CD14-positive monocyte (primary cell): ENCODE data around the gene FZD7. TPM values are rescaled to one million over a fixed set of nuclear protein-coding genes. Genes with fewer than 3 reads are reported as not detected.

Experiments
- DNase-seq, 3 donors: peaks; one replicate each; pipeline ENCODE4 v3.0.0-alpha.2; 2011 to 2022
- H2AFZ ChIP-seq: 2 replicates; pipeline ENCODE4 v1.6.0; 2012; ENCODE audit warnings: mild to moderate bottlenecking, low read depth, low read length, inconsistent platforms; ENCODE audit not compliant: insufficient read depth, poor library complexity, severe bottlenecking
- H3K27ac ChIP-seq, 2 donors: 1 replicate in 1 of 2; 2 replicates in 1 of 2; pipeline ENCODE4 v1.5.1; 2012 to 2013; ENCODE audit warnings: low read length in 2 of 2, control low read depth in 1 of 2, inconsistent platforms in 1 of 2, low read depth in 1 of 2, mild to moderate bottlenecking in 1 of 2
- H3K27me3 ChIP-seq, 2 donors: one replicate each; pipeline versions ENCODE4 v1.6.0 to v1.6.1; 2011 to 2013; ENCODE audit warnings: low read length in 2 of 2; ENCODE audit not compliant: control insufficient read depth in 2 of 2, insufficient read depth in 2 of 2
- H3K36me3 ChIP-seq, 2 donors: replicated peaks in 1 of 2; 1 replicate in 1 of 2; 2 replicates in 1 of 2; pipeline versions ENCODE4 v1.5.1 to v1.6.1; 2012 to 2013; ENCODE audit warnings: low read length in 2 of 2, control low read depth in 1 of 2, inconsistent platforms in 1 of 2, mild to moderate bottlenecking in 1 of 2; ENCODE audit not compliant: insufficient read depth in 2 of 2, control insufficient read depth in 1 of 2
- H3K4me1 ChIP-seq, 2 donors: 1 replicate in 1 of 2; 2 replicates in 1 of 2; pipeline versions ENCODE4 v1.5.1 to v1.6.1; 2012 to 2013; ENCODE audit warnings: low read length in 2 of 2, control low read depth in 1 of 2, inconsistent platforms in 1 of 2, mild to moderate bottlenecking in 1 of 2, moderate library complexity in 1 of 2; ENCODE audit not compliant: insufficient read depth in 2 of 2, control insufficient read depth in 1 of 2
- H3K4me2 ChIP-seq: replicated peaks from 2 replicates; pipeline ENCODE3; 2012; ENCODE audit warnings: low read length, moderate library complexity, mild to moderate bottlenecking; ENCODE audit not compliant: poor library complexity, severe bottlenecking; ENCODE audit errors: extremely low read depth
- H3K4me3 ChIP-seq, 3 experiments: fragments of 200-600 bp in 1 of 3; sonication (generic) in 1 of 3; replicated peaks in 1 of 3; 1 replicate in 2 of 3; 2 replicates in 1 of 3; pipeline ENCODE4 v1.5.1; 2011 to 2013; ENCODE audit warnings: low read length in 3 of 3, mild to moderate bottlenecking in 3 of 3, control low read depth in 2 of 3, low read depth in 2 of 3, inconsistent platforms in 1 of 3, moderate library complexity in 1 of 3
- H3K79me2 ChIP-seq: 2 replicates; pipeline ENCODE4 v1.6.0; 2012; ENCODE audit warnings: mild to moderate bottlenecking, control low read depth, inconsistent platforms, low read length, moderate library complexity; ENCODE audit not compliant: insufficient read depth
- H3K9ac ChIP-seq: 2 replicates; pipeline ENCODE4 v1.6.0; 2017; ENCODE audit warnings: low read length, mild to moderate bottlenecking; ENCODE audit not compliant: insufficient read depth, poor library complexity, severe bottlenecking
- H3K9me3 ChIP-seq, 2 donors: replicated peaks in 1 of 2; 1 replicate in 1 of 2; 2 replicates in 1 of 2; pipeline versions ENCODE4 v1.5.1 to v1.6.1; 2012 to 2013; ENCODE audit warnings: low read length in 2 of 2, control low read depth in 1 of 2; ENCODE audit not compliant: control insufficient read depth in 1 of 2, insufficient read depth in 1 of 2
- H4K20me1 ChIP-seq: 2 replicates; pipeline ENCODE4 v1.6.0; 2012; ENCODE audit warnings: mild to moderate bottlenecking, low read length, control low read depth, moderate library complexity; ENCODE audit not compliant: insufficient read depth
- H3K27ac Mint-ChIP-seq, 7 donors: one replicate each; pipeline ENCODE4 v1.8.0; 2020; ENCODE audit warnings: mild to moderate bottlenecking in 7 of 7, mixed read lengths in 7 of 7, moderate library complexity in 6 of 7, inconsistent platforms in 2 of 7
- H3K27me3 Mint-ChIP-seq, 3 donors: one replicate each; pipeline ENCODE4 v1.8.0; 2021 to 2022; ENCODE audit warnings: low read depth in 3 of 3, mild to moderate bottlenecking in 3 of 3, mixed read lengths in 3 of 3, moderate library complexity in 3 of 3, inconsistent platforms in 1 of 3
- H3K36me3 Mint-ChIP-seq, 2 donors: one replicate each; pipeline ENCODE4 v1.8.0; 2020; ENCODE audit warnings: mixed read lengths in 2 of 2, inconsistent platforms in 1 of 2, mild to moderate bottlenecking in 1 of 2
- H3K4me1 Mint-ChIP-seq: one replicate; pipeline ENCODE4 v1.8.0; 2020; ENCODE audit warnings: mild to moderate bottlenecking, mixed read lengths
- H3K4me3 Mint-ChIP-seq, 2 donors: one replicate each; pipeline ENCODE4 v1.8.0; 2020; ENCODE audit warnings: mild to moderate bottlenecking in 2 of 2, mixed read lengths in 2 of 2, moderate library complexity in 1 of 2
- H3K9me3 Mint-ChIP-seq, 7 donors: one replicate each; pipeline ENCODE4 v1.8.0; 2020 to 2022; ENCODE audit warnings: mixed read lengths in 7 of 7, mild to moderate bottlenecking in 6 of 7, moderate library complexity in 6 of 7, inconsistent platforms in 2 of 7
- CTCF ChIP-seq: fragments of 200-600 bp; IDR thresholded peaks from one replicate; pipeline ENCODE4 v1.8.0; 2022; ENCODE audit warnings: antibody characterized with exemption, mild to moderate bottlenecking
- WGBS: methylation state at CpG from one replicate; pipeline ENCODE4 v1.1.5; 2013; ENCODE audit warnings: missing lambda C conversion rate; ENCODE audit not compliant: insufficient coverage; 5-methylcytosine and 5-hydroxymethylcytosine counted together
- intact Hi-C, 2 donors: fragments of 100-400 bp; cut with micrococcal nuclease; formaldehyde crosslinking; loops; one replicate each; pipeline versions ENCODE4 v1.15.0 to v1.15.1; 2023
- polyA plus RNA-seq, 3 donors: library from polyadenylated mRNA; depleted of rRNA in 1 of 3; unstranded in 2 of 3; stranded (reverse) in 1 of 3; fragments of 300-500 nt in 2 of 3; fragments of >200 nt in 1 of 3; fragmentation: Illumina TruSeq in 2 of 3; gene quantifications; 1 replicate in 2 of 3; 2 replicates in 1 of 3; pipeline ENCODE4 v1.2.3, GENCODE V29; 2012 to 2021

FZD7 gene
- polyA plus RNA-seq, 3 donors: 0.05 to 0.28 TPM; not detected in 1

DNA sequence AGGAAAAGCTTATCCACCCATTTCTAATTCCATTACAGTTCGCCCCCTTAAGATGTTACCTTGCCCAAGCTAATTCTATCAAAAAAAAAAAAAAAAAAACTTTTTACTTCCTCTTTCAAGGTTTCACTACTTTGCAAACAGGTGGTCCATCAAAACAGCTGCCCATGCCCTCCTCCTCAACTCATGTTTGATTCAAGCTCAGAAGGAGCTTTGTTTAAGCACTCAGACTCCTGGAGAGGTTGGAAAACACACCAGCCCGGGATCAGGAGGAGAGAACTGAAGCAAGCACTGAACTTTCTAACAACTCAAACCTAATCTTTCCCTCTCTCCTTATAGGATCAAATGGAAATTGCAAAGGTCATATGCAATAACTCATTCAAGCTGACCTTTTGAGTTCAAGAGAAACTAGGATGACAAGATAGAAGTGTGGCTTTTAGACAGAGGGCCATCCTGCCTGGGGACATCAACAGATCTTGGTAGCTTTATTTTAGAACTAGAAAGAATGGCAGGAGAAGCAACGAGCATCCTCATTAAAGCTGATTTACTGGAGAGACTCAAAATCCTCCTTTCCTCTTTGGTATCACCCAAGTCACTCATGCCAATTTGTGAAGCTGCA lies 28.3 kb upstream of the FZD7 start:
- no peak overlapping the region for H3K27ac ChIP-seq
- DNase-seq: no peak
- Mint-ChIP-seq H3K27me3 (peaks cover 0 to 3% (median 1%) of the 10 kb centered on the region in 3 donors), H3K9me3 (no peaks in the 10 kb centered on the region), H3K4me3 (no peak overlapping the region), H3K4me1 (no peaks in the 10 kb centered on the region), H3K27ac (no peak overlapping the region), H3K36me3 (no peaks in the 10 kb centered on the region)
- no peaks in the 10 kb centered on the region for H4K20me1 ChIP-seq
- TF ChIP-seq CTCF: no peak
- no peaks in the 10 kb centered on the region for H3K79me2 ChIP-seq
- H3K27me3 ChIP-seq: no peaks in the 10 kb centered on the region
- H2AFZ ChIP-seq: no peak overlapping the region
- H3K9ac ChIP-seq: no peak overlapping the region
- no peaks in the 10 kb centered on the region for H3K9me3 ChIP-seq
- no peak overlapping the region for H3K4me3 ChIP-seq
- WGBS: no CpG with 5 or more reads among the region's 3 CpGs
- no peaks in the 10 kb centered on the region for H3K36me3 ChIP-seq
- H3K4me1 ChIP-seq: no peaks in the 10 kb centered on the region
- intact Hi-C loops: no loop called here
- H3K4me2 ChIP-seq: no peak overlapping the region

DNA sequence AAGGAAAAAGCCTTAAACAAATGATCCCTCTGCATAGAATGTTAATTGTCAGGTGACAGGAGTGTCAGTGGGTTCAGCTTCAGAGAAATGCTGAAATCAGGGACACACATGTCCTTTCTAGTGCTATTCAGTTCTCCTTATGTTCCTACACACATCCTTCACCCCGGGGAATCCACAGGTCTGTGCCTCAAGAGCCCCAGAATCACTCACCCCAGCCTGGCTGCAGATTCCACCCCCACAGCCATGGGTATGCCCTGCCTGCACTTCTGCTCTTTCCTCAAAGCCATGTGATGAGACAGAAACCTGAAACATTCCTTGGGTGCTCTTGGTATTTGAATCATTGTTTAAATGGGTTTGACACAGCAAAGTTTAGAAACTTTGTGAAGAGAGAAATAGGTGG lies 27.4 kb upstream of the FZD7 start:
- Histone ChIP-seq H3K27me3 (no peaks in the 10 kb centered on the region), H3K9me3 (no peaks in the 10 kb centered on the region), H3K4me3 (no peak overlapping the region), H3K9ac (no peak overlapping the region), H3K36me3 (no peaks in the 10 kb centered on the region), H3K27ac (no peak overlapping the region), H3K79me2 (no peaks in the 10 kb centered on the region), H3K4me2 (no peak overlapping the region), H4K20me1 (no peaks in the 10 kb centered on the region), H3K4me1 (no peaks in the 10 kb centered on the region), H2AFZ (no peak overlapping the region)
- Mint-ChIP-seq H3K9me3 (no peaks in the 10 kb centered on the region), H3K27ac (no peak overlapping the region), H3K27me3 (peaks cover 0 to 3% (median 0%) of the 10 kb centered on the region in 3 donors), H3K4me3 (no peak overlapping the region), H3K36me3 (no peaks in the 10 kb centered on the region), H3K4me1 (no peaks in the 10 kb centered on the region)
- intact Hi-C loops: no loop called here
- no peak for TF ChIP-seq CTCF
- DNase-seq: no peak
- WGBS: 100% methylated on average over 1 of the region's 1 CpG
